NCI-H2107 (cell line): ENCODE results near the gene ABHD2.
"Not testable (repeated sequence)": the region's sequence is repeated elsewhere in the genome, so short reads cannot be mapped to it uniquely, and the experiment has no call there.

Experiments used
- DNase-seq: peaks from one replicate; lab custom pipeline; 2025; lab: John Stamatoyannopoulos, UW

ABHD2 gene, protein sequence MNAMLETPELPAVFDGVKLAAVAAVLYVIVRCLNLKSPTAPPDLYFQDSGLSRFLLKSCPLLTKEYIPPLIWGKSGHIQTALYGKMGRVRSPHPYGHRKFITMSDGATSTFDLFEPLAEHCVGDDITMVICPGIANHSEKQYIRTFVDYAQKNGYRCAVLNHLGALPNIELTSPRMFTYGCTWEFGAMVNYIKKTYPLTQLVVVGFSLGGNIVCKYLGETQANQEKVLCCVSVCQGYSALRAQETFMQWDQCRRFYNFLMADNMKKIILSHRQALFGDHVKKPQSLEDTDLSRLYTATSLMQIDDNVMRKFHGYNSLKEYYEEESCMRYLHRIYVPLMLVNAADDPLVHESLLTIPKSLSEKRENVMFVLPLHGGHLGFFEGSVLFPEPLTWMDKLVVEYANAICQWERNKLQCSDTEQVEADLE

DNA sequence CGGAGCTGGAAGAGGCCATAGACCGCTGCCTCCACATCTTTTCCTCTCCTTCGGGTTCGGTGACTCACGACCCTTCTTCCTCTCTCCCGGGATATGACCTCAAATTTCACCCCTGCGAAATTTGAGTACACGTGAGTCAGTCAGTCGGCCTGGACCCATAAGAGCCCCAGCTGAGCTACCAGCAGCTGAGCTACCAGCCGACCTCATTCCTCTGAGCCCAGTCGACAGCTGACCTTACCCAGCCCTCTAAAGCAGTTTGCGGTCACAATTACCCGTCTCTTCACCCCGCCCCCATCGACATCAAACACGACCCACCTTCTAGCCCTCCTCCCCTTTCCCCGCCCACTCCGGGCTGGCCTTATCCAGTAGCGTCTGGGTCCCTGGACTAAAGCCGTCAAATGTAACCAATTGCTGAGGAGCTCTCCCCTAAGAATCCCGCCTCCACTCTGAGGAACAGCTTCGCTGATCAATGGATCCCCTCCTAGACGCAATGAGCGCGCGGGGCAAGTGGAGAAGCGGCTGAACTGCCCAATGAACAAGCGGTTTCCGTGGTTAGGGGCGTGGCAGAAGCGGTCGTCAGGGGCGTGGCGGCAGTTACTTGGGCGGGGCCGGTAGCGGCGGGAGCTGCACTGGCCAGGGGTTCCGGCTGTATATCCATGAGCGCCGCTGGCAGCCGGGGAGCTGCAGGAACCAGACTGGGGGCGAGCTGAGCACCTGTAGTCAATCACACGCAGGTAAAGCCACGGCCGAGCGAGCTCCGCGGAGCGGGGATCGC, at the start of gene ABHD2:
TSS of gene ABHD2 (plus strand) at position 627 of the 775 bp plus-strand sequence. CDS start 27,872 bp downstream, outside the sequence.
- peak; percentile 93 for DNase-seq

DNA sequence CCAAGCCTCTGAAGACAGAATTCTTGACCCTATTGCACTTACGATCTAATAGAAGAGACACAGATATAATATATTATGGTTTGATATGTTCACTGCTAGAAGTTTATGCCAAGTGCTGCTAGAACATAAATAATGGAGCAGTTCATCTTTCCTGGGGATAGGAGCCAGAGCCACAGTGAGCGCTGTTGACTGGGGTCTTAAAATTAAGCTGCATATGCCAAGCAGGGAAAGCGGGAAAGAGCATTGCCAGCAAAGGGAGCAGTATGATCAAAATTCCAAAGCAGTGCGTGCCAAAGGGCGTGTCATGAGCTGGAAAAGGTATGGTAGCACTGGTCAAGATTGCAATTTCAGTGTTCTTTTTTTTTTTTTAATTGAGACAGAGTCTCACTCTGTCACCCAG, 49.1 kb upstream of the ABHD2 start:
- DNase-seq, result no peak

- no peak for DNase-seq
Measured at GRCh38 chr15:89041507-89041906, 46.7 kb upstream of the ABHD2 start.

DNA sequence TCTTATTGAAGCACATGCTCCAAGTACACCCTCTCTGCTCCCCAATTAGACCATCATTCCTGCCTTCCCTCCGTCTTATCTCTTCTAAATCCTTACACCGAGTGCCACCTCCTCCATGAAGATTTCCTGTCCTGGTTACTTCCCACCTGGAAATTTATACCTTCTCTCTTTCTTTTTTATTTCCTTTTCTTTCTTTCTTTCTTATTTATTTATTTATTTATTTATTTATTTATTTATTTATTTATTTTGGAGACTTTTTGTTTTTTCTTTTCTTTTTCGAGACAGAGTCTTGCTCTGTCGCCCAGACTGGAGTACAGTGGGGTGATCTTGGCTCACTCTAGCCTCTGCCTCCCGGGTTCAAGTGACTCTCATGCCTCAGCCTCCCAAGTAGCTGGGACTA, 45.9 kb upstream of the ABHD2 start:
- DNase-seq, result no peak

DNA sequence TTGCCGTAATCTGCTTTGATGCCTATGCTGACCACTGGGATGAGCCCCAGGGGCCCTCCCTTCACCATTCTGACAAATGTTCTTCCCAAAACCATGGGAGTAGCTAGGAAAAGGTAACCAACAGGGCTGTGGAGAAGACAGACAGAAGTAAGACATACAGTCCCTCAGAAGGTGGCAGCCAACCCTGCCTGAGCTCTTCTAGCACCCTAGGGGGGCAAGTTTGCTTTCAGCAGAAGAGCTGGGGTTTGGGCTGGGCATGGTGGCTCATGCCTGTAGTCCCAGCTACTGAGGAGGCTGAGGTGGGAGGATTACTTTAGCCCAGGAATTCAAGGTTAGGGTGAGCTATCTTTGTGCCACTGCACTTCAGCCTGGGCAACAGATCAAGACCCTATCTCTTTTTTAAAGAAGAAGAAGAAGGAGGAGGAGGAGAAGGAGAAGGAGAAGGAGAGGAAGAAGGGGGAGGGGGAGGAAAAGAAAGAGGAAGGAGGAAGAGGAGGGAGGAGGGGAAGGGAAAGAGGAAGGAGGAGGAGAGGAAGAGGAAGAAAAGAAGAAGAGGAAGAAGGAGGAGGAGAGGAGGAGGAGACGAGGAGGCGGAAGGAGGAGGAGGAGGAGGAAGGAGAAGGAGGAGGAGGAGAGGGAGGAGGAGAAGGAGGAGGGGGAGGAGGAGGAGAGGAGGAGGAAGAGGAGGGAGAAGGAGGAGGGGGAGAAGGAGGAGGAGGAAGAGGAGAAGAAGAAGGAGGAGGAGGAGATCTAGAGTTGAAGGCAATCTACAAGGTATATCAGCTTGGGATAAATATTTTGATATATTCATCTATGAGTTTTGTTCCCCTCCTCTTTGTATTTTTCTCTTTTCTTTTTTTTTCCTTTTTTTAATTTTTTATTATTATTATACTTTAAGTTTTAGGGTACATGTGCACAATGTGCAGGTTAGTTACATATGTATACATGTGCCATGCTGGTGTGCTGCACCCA, 44.9 kb upstream of the ABHD2 start:
- no peak for DNase-seq

DNA sequence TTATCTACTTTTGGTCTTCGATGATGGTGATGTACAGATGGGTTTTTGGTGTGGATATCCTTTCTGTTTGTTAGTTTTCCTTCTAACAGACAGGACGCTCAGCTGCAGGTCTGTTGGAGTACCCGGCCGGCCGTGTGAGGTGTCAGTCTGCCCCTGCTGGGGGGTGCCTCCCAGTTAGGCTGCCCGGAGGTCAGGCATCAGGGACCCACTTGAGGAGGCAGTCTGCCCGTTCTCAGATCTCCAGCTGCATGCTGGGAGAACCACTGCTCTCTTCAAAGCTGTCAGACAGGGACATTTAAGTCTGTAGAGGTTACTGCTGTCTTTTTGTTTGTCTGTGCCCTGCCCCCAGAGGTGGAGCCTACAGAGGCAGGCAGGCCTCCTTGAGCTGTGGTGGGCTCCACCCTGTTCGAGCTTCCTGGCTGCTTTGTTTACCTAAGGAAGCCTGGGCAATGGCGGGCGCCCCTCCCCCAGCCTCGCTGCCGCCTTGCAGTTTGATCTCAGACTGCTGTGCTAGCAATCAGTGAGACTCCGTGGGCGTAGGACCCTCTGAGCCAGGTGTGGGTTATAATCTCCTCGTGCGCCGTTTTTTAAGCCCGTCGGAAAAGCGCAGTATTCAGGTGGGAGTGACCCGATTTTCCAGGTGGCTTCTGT, 39.1 kb upstream of the ABHD2 start:
- DNase-seq, result not testable (repeated sequence)

DNA sequence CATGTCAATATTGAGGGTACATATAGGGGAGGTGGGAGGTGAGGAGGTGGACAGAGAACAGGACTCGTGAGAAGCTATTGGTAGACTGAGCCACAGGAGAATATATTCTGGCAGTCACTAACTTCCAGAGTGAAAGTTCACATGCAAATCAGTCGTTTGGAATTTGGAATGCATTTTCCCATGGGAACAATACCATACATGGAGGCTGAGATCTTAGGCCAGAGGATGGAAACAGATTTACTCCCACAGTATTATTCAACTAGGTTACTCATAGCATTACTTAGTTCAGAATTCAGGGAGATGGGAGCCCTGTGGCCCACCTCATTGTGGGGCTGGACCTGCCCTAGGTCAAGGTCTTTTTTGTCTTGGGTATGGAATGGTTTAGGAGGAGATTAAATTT, 36.4 kb upstream of the ABHD2 start:
- DNase-seq, result no peak

DNA sequence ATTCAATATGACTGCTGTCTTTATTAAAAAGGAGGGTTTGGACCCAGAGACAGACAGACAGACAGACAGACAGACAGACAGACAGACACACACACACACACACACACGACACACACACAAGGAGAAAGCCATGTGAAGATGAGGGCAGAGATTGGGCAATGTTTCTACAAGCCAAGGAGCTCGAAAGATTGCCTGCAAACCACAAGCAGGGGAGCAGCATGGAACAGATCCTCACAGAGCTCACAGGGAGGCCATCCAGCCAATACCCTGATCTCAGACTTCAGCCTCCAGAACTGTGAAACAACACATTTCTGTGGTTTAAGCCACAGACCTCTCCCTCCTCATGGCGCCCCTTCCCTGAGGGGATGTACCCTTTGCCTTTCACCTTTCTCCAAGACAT, 35.8 kb upstream of the ABHD2 start:
- no peak for DNase-seq

DNA sequence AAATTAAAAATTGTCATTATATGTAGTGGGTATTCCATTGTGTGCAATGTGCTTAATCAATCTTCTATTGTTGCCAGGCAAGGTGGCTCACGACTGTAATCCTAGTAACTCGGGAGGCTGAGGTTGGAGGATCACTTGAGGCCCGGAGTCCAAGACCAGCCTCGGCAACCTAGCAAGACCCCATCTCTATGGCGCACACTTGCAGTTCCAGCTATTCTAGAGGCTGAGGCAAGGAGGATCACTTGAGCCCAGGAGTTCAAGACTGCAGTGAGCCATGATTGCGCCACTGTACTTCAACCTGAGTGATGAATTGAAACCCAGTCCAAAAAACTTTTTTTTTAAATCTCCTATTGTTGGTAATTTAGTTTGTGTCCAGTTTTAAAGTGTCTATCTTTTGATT, 33.4 kb upstream of the ABHD2 start:
- DNase-seq, result no peak

DNA sequence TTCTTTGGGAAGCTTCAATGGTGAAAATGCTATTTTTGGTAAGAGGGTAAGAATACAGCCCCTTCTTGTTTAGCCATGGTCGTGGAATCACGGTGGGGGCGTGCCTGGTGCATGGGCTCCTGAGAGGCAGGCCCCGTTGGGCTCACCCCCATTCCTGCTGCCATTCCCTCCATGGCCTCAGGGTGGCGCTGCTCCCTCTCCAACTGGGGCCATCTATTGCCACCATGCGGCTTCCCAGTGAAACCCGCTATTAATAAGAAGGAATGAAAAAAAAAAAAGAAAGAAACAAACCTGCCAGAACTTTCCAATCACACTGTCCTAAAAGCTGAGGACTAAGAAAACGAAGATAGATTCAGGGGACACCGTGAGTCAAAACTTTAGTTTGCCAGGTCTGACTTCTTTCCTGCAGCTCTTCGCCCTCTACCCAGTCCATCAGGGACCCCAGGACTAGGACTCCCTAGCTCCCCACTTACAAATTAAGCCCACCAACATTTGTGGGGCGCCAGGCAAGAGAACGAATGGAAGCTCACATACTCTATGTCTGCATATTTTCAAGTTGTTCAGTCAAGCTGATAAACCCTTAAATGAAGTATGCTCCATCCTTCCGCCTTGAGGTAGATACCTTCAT, 30.6 kb upstream of the ABHD2 start:
- DNase-seq, result no peak

GRCh38 chr15:89058376-89058775, 29.9 kb upstream of the ABHD2 start:
- no peak for DNase-seq

- no peak for DNase-seq
Measured at GRCh38 chr15:89058876-89059405, 29.3 kb upstream of the ABHD2 start.

DNA sequence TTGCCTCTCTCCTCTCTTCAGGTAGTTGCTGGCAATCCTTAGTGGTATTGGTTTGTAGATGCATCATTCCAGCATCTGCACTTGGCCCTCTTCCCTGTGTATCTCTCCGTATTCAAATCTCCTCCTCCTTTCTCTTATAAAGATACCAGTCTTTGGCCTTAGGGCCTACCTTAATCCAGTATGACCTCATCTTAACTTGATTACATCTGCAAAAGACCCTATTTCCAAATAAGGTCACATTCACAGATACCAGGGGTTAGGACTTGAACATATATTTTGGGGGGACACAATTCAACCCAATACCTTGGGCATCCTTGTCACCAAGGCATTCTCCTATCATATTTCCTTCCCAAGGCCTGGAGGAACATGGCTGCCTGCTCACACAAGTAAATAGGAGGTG, 22.0 kb upstream of the ABHD2 start:
- no peak for DNase-seq

DNA sequence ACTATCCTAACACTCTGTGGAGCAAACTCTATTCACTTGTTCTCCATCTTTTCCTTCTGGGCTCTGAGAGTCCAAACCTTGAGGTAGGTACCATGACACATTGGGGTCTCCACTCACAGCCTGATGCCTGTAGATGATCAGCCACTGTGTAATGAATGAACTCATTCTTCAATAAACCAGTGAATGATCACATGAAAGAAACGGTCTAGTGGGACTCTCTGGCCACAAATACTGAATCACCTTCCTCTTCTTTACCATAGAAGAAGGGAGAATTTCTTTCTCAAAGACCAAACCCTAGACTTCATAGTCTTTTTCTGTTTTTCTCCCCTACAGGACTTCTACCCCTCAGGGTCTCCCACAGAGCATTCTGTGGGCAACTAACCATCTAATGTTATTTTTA, 20.5 kb upstream of the ABHD2 start:
- DNase-seq, result no peak

GRCh38 chr15:89068325-89068784, 19.9 kb upstream of the ABHD2 start:
- DNase-seq, result no peak

DNA sequence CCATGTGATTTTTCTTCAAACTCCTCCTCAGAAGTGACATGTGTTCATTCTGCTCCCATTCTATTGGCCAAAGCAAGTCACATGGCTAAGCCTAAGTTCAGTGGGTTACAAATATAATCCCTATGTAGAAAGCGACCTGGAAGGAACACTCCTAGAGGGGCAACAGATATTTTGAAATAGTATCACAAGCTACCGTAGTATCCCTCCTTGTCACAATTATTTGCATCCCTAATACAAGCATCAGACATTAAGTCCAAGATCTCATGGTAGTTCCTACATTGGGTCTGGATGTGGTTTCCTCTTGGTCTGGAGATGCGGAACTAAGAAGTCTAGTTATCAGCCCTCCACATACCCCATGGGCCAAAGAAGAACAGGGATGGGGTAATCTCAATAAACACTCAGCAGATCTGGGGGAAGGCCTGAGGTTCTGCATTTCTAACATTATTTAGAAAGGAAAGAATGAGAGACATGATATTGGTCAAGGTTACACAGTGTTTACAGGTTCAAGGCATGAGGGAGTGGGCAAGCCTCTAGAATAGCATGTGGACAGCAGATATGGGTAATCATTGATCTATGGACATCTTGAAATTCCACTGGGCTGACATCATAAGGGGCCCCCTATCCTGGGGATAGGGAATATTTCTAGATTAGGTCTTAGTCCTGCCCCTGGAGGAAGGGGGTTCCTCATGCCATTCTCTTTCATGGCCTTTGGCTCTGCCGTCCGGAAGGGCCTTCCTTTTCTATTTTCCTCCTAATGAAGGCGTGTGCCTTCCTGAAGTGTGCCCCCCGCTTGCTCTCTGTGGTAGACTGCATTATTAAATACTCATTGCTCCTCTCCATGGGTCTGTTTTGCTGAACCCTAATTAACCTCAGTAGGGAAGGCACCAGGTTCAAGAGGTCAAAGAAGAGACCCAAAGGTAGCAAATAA, 17.8 kb upstream of the ABHD2 start:
- no peak for DNase-seq

DNA sequence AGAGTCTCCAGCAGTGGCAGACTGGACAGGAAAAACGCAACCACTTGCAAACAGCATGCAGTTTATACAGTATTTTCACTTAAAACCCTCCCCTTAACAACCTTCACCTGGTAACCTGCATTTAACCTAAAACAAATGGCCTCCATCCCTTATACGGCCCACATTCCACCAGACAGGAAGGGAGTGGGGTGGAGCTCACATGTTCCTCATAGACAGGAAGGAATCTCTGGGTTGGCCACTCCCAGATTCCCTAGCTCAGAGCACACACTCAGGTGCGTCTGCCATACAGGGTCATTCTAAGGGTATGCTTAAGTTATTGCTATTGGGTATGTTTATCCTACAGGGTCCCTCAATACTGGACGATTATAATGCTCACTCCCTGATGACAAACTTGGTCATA, 16.8 kb upstream of the ABHD2 start:
- DNase-seq, result no peak

DNA sequence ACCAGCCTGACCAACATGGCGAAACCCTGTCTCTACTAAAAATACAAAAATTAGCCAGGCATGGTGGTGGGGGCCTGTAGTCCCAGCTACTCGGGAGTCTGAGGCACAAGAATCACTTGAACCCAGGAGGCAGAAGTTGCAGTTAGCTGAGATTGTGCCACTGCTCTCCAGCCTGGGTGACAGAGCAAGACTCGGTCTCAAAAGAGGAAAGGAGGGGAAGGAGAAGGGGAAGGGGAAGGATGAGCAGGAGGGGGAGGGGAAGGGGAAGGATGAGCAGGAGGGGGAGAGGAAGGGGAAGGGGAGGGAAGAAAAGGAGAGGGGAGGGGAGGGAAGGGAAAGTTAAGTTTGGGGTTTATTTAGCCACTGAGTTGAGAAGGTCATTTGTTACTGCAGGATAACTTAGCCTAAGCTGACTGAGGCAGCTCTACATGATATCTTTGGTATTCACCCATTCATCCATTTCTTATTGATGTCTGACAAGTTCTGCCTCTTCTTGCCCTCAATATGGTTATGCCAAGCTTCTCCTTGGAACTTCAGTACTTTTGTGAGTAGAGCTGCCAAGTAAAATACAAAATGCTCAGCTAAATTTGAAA, 15.9 kb upstream of the ABHD2 start:
- no peak for DNase-seq

- DNase-seq, result no peak
Measured at GRCh38 chr15:89074402-89075012, 13.7 kb upstream of the ABHD2 start.
